ENCODE data around the gene COL13A1.

DNA sequence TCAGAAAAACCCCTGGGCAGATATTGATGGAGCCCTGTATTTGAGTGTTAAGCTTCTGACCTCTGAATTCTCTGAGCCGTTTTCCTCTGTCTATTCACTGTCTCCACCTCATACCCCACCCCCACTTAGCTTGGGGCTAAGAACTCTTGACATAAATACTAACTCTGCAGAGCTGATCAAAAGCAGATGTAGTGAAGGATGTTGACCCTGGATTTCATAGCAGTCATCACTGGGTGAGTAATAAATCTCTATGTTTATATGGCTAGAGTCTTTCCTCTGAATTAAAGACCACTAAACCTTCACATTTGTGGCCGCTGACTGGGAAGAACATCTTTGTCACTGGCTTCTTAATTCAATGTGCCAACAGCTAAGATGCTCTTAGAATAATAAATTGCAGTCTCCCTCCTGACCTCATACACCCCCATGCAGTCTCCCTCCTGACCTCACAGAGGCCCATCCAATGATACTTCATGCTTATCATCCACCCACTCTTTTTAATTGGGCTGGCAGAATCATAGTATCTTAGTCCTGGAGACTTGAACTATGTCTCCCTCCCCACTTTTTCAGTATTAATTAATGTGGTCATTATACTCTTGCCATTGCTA lies 172.9 kb downstream of the COL13A1 start:
- TF ChIP-seq POLR2AphosphoS5 (IDR thresholded peaks at IDR 0.05) (no peak), POLR2A (IDR thresholded peaks at IDR 0.05) (no peak)
- TF ChIP-seq, protein P1, sequence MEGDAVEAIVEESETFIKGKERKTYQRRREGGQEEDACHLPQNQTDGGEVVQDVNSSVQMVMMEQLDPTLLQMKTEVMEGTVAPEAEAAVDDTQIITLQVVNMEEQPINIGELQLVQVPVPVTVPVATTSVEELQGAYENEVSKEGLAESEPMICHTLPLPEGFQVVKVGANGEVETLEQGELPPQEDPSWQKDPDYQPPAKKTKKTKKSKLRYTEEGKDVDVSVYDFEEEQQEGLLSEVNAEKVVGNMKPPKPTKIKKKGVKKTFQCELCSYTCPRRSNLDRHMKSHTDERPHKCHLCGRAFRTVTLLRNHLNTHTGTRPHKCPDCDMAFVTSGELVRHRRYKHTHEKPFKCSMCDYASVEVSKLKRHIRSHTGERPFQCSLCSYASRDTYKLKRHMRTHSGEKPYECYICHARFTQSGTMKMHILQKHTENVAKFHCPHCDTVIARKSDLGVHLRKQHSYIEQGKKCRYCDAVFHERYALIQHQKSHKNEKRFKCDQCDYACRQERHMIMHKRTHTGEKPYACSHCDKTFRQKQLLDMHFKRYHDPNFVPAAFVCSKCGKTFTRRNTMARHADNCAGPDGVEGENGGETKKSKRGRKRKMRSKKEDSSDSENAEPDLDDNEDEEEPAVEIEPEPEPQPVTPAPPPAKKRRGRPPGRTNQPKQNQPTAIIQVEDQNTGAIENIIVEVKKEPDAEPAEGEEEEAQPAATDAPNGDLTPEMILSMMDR (IDR thresholded peaks at IDR 0.05), result no peak
